Breast epithelium (tissue), 4 donors: Measurements from ENCODE around the gene METTL18. TPM values are rescaled to one million over a fixed set of nuclear protein-coding genes. Genes with fewer than 3 reads are reported as not detected.

Source experiments
- DNase-seq, 2 donors: peaks; one replicate each; pipeline ENCODE4 v3.0.0-alpha.2; 2019; ENCODE audit warnings: low spot score in 2 of 2
- H3K27ac ChIP-seq, 2 donors: fragments of 200-600 bp; sonication (generic) in 1 of 2; one replicate each; pipeline ENCODE4 v1.5.1; 2016 to 2019; ENCODE audit warnings: mild to moderate bottlenecking in 1 of 2
- H3K27me3 ChIP-seq, 2 donors: fragments of 200-600 bp; sonication (generic) in 1 of 2; one replicate each; pipeline versions ENCODE4 v1.5.1 to v1.6.0; 2017 to 2019; ENCODE audit warnings: control low read depth in 1 of 2, mild to moderate bottlenecking in 1 of 2
- H3K36me3 ChIP-seq: fragments of 200-600 bp; one replicate; pipeline ENCODE4 v1.5.1; 2019
- H3K4me1 ChIP-seq, 2 donors: fragments of 200-600 bp; sonication (generic); one replicate each; pipeline ENCODE4 v1.5.1; 2016 to 2019; ENCODE audit warnings: control low read depth in 1 of 2
- H3K4me3 ChIP-seq, 3 donors: fragments of 200-600 bp; sonication (generic); 1 replicate in 2 of 3; 2 replicates in 1 of 3; pipeline ENCODE4 v1.5.1; 2016 to 2019; ENCODE audit warnings: mild to moderate bottlenecking in 3 of 3, moderate library complexity in 2 of 3
- H3K9me3 ChIP-seq, 2 donors: fragments of 200-600 bp; sonication (generic) in 1 of 2; one replicate each; pipeline ENCODE4 v1.5.1; 2016 to 2019; ENCODE audit warnings: control low read depth in 1 of 2
- CTCF ChIP-seq, 3 donors: fragments of 450-650 bp; IDR thresholded peaks; one replicate each; pipeline ENCODE4 v1.5.1; 2016 to 2017; ENCODE audit warnings: antibody characterized with exemption in 3 of 3, mild to moderate bottlenecking in 3 of 3, moderate library complexity in 3 of 3
- POLR2A ChIP-seq: fragments of 450-650 bp; IDR thresholded peaks from one replicate; pipeline ENCODE4 v1.6.1; 2016; ENCODE audit warnings: antibody characterized with exemption, mild to moderate bottlenecking, moderate library complexity
- POLR2AphosphoS5 ChIP-seq, 3 donors: sonication (generic); formaldehyde crosslinking; IDR thresholded peaks; one replicate each; pipeline ENCODE4 v1.6.1; 2017; ENCODE audit warnings: antibody characterized with exemption in 3 of 3
- intact Hi-C: fragments of 100-400 bp; cut with DNase I; formaldehyde crosslinking; loops from one replicate; pipeline ENCODE4 v1.15.1; 2023; ENCODE audit warnings: low total_unique reads
- total RNA-seq, 3 donors: library from RNA; depleted of rRNA; stranded (reverse); fragments of >200 nt; gene quantifications; one replicate each; pipeline ENCODE4 v1.1.0, GENCODE V29; 2016

METTL18 gene
- total RNA-seq, 3 donors from 2014 or later: 4.3 to 6.9 (median 6.1) TPM

GRCh38 chr1:169746550-169746949 lies 48.2 kb downstream of the METTL18 start:
- H3K4me1 ChIP-seq: peaks cover 4 to 5% of the 10 kb centered on the region in 2 donors
- DNase-seq: no peak
- H3K9me3 ChIP-seq: peaks cover 0 to 3% of the 10 kb centered on the region in 2 donors
- no peak for TF ChIP-seq POLR2AphosphoS5 (IDR thresholded peaks at IDR 0.05)
- no peak for TF ChIP-seq POLR2A
- no peak for TF ChIP-seq CTCF (IDR thresholded peaks at IDR 0.05)
- no peak overlapping the region for H3K4me3 ChIP-seq
- no peaks in the 10 kb centered on the region for H3K27me3 ChIP-seq
- H3K36me3 ChIP-seq: no peaks in the 10 kb centered on the region
- intact Hi-C loops: no loop called here
- no peak overlapping the region for H3K27ac ChIP-seq

- intact Hi-C loops: no loop called here
- Histone ChIP-seq H3K9me3 (peaks cover 0 to 3% of the 10 kb centered on the region in 2 donors), H3K36me3 (no peaks in the 10 kb centered on the region), H3K4me1 (peaks cover 4 to 5% of the 10 kb centered on the region in 2 donors), H3K4me3 (no peak overlapping the region), H3K27me3 (no peaks in the 10 kb centered on the region), H3K27ac (peak overlapping the region in 1 of 2 donors; percentile 29)
- no peak for DNase-seq
- TF ChIP-seq POLR2A (no peak), POLR2AphosphoS5 (IDR thresholded peaks at IDR 0.05) (peak in 1 of 3 donors; percentile 57)
Measured at GRCh38 chr1:169745015-169745861, 49.5 kb downstream of the METTL18 start.

Other genes with a start within 250 kb of the METTL18 start
- 1 to 10 TPM in 2 of 3 donors, under 1 TPM in 1; 0.44 to 7.4 (median 1.3) TPM for gene F5, start 208.4 kb downstream of the METTL18 start, total RNA-seq
- gene SELP, start 164.8 kb downstream of the METTL18 start, total RNA-seq: 10 to 100 TPM in 2 of 3 donors, 1 to 10 TPM in 1; 5.4 to 13.1 (median 10.1) TPM
- gene SELL, start 83.3 kb downstream of the METTL18 start, total RNA-seq: 1 to 10 TPM; 1.9 to 2.3 (median 2.0) TPM
- 1 to 10 TPM in 2 of 3 donors, under 1 TPM in 1; 0.66 to 5.0 (median 1.4) TPM for gene SELE, start 60.8 kb downstream of the METTL18 start, total RNA-seq
- gene SCYL3, start 99.0 kb upstream of the METTL18 start, total RNA-seq: 10 to 100 TPM in 2 of 3 donors, 1 to 10 TPM in 1; 9.1 to 33.7 (median 17.4) TPM